ENCODE results near the gene VPS25.
"Not testable (repeated sequence)": the region's sequence is repeated elsewhere in the genome, so short reads cannot be mapped to it uniquely, and the experiment has no call there.

Gene VPS25

DNA sequence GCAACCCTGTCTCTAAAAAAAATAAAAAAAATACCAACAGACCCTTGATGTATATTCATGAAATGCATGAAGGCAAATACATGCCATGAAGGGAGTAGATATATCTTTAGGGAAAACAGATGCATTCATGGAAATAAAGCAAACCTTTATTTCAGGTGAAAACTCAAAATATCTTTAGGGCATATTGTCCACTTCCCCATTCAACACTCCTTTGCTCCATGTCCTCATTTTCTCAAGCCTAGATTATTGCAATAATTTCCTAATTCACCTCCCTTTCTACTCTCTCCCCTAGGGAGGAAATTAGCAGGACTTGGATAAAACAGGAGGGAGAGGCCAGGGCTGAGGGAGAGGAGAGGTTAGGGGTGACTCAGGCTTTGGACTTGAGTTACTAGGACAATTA is 5.7 kb upstream of the VPS25 start:
- in situ Hi-C loops (cut with MboI; ENCODE audit: low sequenced_read_pairs) = no loop called here

DNA sequence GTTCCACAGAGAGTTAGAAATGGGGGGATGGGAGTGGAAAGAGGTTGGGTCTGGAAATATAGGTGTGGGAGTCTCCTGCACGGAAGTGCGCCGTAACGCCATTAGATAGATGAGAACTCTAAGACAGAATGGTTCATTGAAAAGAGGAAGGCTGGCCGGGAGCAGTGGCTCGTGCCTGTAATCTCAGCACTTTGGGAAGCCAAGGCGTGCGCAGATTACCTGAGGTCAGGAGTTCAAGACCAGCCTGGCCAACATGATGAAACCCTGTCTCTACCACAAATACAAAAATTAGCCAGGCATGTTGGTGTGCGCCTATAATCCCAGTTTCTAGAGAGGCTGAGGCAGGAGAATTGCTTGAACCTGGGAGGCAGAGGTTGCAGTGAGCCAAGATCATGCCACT is 5.2 kb upstream of the VPS25 start:
- in situ Hi-C loops (cut with MboI; ENCODE audit: low sequenced_read_pairs) = not testable (repeated sequence)

DNA sequence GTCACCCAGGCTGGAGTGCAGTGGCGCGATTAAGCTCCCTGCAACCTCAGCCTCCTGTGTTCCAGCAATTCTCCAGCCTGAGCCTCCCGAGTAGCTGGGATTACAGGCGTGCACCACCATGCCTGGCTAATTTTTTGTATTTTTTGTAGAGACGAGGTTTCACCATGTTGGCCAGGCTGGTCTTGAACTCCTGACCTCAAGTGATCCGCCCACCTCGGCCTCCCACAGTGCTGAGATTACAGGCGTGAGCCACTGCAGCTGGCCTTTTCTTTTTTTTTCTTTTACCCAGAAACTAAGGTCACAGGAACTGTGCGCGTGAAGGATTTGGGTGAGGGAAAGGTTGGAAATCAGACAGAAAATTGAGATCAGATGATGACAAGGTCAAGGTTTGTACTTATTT is 3.3 kb upstream of the VPS25 start:
- in situ Hi-C loops (cut with MboI; ENCODE audit: low sequenced_read_pairs) = not testable (repeated sequence)

DNA sequence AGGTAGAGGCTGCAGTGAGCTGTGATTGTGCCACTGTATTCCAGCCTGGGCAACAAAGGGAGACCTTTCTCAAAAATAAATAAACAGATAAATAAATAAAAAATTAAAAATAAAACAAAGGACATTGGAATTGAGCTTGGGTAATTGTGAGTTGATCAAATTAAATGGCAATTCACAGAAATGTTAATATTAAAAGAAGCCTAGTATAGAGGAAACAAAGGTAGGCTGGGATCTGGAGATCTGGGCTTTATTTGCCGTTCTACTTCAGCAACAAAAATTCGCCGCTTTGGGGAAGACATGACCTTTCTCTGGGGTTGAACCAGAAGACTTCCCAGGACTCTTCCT is 332 bp upstream of the VPS25 start:
- in situ Hi-C loops (cut with MboI; ENCODE audit: low sequenced_read_pairs) = no loop called here

DNA sequence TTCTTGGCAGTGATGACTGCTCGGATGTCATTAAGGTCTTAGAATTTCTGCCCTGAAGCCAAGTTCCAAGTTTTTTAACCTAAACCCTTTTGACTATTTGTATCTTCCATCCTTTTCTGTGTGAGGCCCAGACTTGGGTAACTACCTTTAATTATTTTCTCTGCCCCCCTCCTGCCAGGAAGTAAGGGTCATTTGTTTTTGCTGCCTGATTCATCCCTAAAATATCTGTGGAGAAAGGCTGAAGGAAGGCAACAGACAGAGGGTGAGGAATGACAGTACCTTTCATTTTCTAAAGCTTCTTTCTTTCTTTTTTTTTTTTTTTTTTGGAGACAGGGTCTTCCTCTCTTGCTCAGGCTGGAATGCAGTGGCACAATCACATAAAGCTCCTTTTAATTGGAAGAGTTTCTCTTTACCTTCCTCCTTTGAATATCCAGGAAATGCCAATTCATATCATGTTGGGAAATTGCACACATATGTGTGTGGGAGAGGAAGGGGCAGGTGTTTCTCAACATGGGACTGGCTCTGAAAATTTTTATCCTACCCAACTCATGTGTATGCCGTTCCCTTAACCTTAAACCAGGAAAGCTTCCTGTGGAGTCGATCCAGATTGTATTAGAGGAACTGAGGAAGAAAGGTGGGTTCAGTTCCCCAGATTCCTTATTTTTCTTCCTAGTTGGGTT is 957 bp downstream of the VPS25 start:
- in situ Hi-C loops (cut with MboI; ENCODE audit: low sequenced_read_pairs) = no loop called here

DNA sequence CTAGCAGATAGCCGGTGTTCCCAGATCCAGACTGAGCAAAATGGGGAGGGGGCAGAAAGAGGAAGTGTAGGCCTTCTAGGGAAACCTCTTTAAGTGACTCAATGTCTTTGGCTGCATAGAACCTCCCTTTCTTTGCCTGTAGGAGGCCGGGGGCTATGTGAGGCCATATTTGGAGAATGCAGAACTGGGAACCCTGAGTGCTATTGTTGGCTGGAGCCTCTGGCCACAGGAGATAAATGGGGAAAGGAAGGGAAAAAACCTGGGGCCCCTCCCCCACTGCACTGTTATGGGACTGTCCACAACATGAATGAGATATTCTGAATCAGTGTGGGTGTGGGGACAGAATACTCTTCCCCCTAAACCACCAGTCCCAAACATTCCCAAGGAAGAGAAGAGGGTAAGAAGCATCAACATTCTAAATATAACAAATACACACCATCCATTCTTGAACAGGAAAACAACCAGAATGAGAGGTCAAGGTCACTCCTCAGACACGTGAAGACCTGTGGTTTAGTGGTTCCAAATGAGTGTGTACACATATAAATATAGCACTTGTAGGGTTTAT is 2.4 kb downstream of the VPS25 start:
- in situ Hi-C loops (cut with MboI; ENCODE audit: low sequenced_read_pairs) = no loop called here

DNA sequence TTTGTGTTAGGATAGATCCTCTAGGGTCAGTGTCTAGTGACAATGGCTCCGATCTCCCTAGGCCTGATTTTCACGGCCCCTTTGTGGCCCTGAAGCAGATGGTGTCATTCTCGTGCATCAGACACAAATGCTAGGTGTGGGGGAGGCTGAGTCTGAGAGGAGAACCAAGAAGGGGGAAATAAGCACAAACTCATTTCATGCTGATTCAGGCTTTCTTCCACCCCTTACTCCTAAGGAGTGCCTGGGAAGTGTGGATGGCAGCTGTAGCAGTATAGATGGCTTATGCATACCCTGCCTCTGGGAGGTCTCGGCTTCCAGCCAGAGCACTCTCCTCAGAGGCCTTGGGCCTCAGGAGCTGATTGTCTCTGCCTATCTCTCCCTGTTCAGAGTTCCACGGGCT is 5.3 kb downstream of the VPS25 start:
- in situ Hi-C loops (cut with MboI; ENCODE audit: low sequenced_read_pairs) = no loop called here

DNA sequence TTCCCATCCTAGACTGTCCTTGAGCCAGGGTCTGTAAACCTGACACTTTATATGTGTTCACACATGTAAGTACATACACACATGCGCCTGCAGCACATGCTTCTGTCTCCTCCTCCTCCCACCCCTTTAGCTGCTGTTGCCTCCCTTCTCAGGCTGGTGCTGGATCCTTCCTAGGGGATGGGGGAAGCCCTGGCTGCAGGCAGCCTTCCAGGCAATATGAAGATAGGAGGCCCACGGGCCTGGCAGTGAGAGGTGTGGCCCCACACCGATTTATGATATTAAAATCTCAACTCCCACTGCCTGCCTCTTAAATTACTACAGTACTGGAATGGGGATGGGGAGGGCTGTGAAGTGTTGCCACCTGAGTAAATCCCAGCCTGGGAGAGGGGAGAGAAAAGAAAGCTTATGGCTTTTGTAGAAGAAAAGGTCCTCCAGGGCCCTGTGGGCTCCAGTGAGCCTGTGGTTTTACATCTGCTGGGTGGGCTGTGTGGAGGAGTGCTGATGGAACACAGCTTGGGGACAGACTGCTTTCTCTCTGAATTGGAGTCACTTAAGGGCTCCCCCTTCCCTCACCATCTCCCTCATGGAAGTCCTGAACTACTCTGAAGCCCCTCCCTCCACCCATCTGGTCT is 6.2 kb downstream of the VPS25 start:
- in situ Hi-C loops (cut with MboI; ENCODE audit: low sequenced_read_pairs) = no loop called here

DNA sequence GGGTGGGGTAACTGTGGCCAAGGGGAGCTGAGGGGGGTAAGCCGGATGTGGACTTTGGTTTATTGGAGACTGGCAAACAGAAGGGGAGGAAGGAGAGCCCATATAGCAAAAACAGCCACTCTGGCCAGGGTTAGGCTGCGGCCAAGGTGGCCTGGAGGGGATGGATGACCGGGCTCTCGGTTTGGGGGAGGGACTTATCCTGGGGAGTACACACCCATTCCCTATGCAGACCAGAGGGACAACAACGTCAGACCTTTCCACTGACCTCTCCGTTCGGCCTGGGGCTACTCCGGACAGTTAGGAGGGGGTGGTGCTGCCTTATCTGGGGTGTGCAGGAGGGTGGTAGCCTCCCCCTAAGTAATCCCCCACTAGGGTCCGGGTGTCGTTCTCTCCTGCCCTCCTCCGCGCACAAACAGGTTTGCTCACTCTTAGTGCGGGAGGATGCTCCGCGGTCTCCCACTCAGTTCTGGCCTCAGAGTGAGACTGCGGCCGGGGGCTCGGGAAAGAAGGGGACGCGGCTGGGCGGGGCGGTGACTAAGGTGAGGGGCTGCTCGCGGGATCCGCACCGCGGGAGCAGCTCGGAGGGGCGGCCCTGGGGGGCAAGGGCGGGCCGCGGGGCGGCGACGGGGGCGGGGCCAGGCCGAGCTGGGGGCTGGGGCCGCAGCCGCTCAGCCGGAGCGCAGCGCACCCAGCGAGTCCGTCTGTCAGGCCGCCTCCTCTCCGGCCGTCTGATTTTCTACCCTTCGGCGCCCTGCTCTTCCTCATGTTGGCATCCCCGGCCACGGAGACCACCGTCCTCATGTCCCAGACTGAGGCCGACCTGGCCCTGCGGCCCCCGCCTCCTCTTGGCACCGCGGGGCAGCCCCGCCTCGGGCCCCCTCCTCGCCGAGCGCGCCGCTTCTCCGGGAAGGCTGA is 6.9 kb downstream of the VPS25 start, which contains the start of gene WNK4:
TSS of gene WNK4 (plus strand) at position 675 of the 915 bp plus-strand sequence. CDS start at position 764, 89 bp downstream.
- in situ Hi-C loops (cut with MboI; ENCODE audit: low sequenced_read_pairs) = no loop called here

DNA sequence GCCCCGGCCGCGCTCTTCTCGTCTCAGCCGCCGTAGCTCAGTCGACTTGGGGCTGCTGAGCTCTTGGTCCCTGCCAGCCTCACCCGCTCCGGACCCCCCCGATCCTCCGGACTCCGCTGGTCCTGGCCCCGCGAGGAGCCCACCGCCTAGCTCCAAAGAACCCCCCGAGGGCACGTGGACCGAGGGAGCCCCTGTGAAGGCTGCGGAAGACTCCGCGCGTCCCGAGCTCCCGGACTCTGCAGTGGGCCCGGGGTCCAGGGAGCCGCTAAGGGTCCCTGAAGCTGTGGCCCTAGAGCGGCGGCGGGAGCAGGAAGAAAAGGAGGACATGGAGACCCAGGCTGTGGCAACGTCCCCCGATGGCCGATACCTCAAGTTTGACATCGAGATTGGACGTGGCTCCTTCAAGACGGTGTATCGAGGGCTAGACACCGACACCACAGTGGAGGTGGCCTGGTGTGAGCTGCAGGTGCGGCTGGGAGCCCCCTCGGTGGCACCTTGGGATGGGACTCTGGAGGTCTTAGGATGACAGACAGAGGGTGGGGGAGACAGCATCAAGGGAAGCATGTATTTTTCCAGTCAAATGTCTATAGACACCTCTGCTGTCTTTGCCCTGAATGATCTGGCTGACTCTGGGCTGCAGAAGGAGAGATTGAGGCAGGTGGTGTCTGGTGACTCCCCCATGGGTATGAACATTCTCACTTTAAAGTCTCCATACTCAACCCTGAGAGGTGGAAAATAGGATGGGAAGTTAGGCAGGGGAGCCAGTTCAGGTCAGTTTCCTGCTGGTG is 7.8 kb downstream of the VPS25 start:
- in situ Hi-C loops (cut with MboI; ENCODE audit: low sequenced_read_pairs) = no loop called here

DNA sequence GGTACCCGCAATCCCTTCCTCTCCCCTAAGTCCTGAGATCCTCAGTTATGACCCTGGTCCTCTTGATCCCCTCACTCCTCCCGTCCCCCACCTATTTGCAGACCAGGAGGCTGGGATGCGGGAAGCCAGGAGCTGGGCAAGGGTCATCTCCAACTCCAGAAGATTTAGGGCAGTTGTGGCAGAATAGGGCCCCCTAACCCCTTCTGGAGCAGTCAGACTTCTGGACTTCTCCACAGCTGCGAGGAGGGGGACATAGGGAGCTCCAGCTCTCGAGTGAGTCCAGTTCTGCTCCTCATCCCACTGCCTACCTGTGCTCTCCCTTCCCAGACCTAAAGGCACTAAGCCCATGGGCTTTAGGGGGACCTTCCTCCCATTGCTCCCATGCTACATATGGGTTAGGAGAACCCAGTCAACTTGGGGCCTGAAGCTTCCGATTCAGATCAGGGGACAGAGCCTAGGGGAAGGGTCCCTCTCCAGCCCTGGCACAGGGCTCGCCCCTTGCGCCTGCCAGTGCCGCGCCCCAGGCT is 8.5 kb downstream of the VPS25 start:
- in situ Hi-C loops (cut with MboI; ENCODE audit: low sequenced_read_pairs) = no loop called here

DNA sequence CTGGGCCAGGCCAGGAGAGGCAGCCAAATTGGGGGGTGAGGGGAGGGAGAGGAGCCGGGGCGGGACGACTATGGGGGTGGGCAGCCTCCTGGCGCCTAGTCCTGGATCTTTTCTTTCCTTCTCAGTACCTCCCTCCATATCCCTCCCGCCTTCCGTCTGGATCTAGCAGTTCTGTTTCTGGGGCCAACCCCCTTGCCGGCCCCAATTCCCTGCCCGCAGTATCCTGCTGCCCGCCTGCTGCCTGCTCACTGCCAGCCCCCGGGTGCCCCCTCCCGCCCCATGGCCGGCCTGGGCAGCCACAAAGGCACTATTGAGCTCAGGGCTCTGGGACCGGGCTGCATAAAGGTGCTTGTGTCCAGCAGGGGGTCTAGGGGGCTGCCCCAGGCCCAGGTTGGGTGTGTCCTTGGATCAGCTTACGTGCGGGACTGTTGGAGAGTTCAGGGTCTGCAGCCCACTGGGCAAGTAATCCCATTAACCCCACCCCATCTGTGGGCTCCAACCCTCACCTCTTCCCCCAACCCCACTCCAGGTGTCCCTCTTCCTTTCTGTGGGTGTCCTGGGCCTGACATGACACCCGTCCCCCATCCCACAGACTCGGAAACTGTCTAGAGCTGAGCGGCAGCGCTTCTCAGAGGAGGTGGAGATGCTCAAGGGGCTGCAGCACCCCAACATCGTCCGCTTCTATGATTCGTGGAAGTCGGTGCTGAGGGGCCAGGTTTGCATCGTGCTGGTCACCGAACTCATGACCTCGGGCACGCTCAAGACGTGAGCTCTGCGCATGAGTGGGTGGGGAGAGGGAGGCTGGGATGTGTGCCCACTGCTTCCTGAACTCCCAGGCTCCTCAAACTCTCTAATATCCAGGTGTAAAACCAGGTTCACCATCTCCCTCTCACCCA is 9.2 kb downstream of the VPS25 start:
- in situ Hi-C loops (cut with MboI; ENCODE audit: low sequenced_read_pairs) = no loop called here

DNA sequence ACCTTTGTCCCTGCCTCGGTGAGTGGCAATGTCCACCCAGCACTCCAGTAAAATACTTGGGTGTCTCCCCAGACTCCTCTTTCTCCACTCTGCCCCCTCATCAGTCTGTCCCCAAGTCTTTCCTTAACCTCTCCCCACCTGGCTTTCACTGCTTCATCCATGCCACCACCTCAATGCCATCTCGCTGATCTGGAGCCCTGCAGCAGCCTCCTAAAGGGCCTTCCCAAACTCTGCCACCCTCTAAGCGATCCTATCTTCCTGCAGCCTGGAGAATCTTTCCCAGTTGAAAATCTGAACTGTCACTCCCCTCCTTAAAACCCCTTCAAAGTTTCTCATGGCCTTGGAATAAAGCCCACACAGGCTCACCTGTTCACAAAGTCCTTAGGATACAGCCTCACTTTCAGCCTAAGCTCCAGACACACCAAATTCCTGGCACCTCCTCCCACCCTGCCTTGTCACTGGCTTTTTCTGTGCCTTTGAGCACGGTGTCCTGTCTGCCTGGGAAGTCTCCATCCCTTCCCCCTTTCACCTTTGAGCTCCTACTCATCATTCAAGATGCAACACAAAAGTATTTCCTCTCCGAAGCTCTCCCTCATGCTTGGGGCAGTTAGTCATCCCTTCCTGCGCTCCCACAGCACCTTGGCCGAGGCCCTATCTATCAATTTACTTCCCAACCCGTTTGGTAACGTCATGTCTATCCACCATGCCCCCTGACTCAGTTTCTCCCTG is 10.0 kb downstream of the VPS25 start:
- in situ Hi-C loops (cut with MboI; ENCODE audit: low sequenced_read_pairs) = no loop called here

DNA sequence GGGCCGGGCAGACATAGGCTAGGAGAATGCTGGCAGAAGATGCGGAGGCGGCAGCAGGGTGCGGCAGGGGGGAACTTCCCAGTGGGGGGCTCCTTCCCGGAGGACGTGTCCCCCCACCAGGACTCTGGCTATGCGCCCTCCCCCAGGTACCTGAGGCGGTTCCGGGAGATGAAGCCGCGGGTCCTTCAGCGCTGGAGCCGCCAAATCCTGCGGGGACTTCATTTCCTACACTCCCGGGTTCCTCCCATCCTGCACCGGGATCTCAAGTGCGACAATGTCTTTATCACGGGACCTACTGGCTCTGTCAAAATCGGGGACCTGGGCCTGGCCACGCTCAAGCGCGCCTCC is 10.5 kb downstream of the VPS25 start:
- in situ Hi-C loops (cut with MboI; ENCODE audit: low sequenced_read_pairs) = no loop called here

DNA sequence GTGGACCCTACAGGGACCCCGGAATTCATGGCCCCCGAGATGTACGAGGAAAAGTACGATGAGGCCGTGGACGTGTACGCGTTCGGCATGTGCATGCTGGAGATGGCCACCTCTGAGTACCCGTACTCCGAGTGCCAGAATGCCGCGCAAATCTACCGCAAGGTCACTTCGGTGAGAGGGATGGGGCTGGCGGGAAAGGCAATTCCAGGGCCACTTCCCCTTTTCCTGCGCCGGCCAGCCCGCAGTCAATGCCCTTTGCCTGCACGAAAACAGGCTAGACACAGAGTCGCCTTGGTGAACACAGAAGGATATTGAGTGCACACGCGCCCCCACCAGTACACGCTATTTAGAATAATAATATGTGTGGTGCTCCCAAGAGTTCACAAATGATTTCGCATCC is 11.2 kb downstream of the VPS25 start:
- in situ Hi-C loops (cut with MboI; ENCODE audit: low sequenced_read_pairs) = no loop called here

DNA sequence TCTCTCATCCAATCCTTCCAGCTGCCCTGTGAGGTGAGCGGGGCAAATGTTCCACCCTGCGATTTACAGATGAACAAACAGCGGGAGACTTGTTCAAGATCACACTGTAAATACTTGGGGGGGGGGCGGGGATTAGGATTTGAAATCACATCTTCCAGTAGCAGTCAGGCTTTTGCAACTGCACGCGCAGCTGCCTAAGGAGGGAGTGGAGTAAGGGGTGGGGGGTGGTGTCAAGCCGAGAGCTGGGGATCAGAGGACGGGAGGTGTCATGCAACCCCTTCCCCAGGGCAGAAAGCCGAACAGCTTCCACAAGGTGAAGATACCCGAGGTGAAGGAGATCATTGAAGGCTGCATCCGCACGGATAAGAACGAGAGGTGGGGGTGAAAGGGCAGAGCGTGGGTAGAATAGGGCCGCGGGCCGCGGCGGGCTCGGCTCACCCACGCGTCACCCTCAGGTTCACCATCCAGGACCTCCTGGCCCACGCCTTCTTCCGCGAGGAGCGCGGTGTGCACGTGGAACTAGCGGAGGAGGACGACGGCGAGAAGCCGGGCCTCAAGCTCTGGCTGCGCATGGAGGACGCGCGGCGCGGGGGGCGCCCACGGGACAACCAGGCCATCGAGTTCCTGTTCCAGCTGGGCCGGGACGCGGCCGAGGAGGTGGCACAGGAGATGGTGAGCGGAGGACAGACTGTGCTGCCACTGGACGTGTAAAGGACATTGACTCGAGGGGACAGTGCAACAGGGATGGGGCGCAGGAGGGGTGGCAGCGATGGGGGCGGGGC is 11.8 kb downstream of the VPS25 start:
- in situ Hi-C loops (cut with MboI; ENCODE audit: low sequenced_read_pairs) = no loop called here

DNA sequence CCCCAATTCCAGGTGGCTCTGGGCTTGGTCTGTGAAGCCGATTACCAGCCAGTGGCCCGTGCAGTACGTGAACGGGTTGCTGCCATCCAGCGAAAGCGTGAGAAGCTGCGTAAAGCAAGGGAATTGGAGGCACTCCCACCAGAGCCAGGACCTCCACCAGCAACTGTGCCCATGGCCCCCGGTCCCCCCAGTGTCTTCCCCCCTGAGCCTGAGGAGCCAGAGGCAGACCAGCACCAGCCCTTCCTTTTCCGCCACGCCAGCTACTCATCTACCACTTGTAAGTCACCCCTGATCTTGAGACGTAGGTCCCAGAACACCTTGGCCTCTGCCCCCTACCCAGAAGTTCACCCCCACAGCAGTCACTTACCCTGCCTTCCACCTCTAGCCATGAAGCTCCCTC is 14.0 kb downstream of the VPS25 start:
- in situ Hi-C loops (cut with MboI; ENCODE audit: low sequenced_read_pairs) = no loop called here

DNA sequence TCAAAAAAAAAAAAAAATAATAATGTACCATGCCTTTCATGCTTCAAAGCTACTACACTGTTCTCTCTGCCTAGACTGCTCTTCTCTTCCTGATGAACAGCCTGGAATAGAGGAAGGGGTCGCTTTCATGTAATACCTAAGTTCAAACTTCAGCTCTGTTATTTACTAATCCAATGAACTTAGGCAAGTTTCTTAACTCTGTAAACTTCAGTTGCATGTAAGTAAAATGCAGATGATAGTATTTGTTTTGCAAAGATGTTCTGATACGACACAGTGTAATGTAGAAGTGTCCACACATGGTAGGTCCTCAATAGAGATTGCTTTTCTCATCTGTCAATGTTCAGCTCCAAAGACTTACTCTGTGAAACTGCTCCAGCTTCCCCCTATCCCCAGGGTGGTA is 18.7 kb downstream of the VPS25 start:
- in situ Hi-C loops (cut with MboI; ENCODE audit: low sequenced_read_pairs) = no loop called here
